ENCODE results near the gene VAPB. TPM values are rescaled to one million over a fixed set of nuclear protein-coding genes. Genes with fewer than 3 reads are reported as not detected.

VAPB gene
- total and polyA plus RNA-seq, 2 of the 4 experiments (the other 2 are of a cell fraction), result 9.1 to 26.0 TPM

DNA sequence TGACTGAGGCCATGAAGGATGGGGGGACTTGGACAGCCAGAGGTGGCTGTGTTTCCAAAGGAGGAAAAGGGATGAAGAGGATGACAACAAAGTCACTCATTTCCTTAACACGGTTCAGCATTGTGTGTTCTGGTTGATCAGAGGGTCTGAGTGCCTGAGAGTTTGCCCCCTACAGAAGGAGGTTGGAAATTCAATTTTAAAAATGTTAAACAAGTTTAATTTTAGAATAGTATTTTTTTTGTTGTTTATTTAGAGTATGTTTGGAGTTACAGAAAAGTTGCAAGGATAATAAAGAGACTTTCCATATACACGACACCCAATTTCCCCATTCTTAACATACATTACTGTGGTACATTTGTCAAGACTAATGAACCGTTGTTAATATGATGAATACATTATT, 10.3 kb upstream of the VAPB start:
- Histone ChIP-seq H3K9ac (ENCODE audit: low read depth, low read length) (no peak overlapping the region), H4K8ac (ENCODE audit: low read depth in 2 of 2, low read length in 2 of 2) (no peak overlapping the region), H2BK15ac (ENCODE audit: low read depth, low read length) (no peak overlapping the region), H3K18ac (ENCODE audit: low read depth, low read length) (no peak overlapping the region), H3K14ac (replicated peaks; ENCODE audit: low read depth, low read length) (no peak overlapping the region), H3K23ac (ENCODE audit: low read depth, low read length) (no peak overlapping the region), H3K4me2 (ENCODE audit: low read depth, low read length) (no peak overlapping the region), H3K27ac (ENCODE audit: insufficient read depth, low read length) (no peak overlapping the region), H2AK5ac (ENCODE audit: low read depth, low read length) (no peak overlapping the region), H3K4me3 (ENCODE audit: insufficient read depth, low read depth, low read length) (no peak overlapping the region), H3K4me1 (ENCODE audit: control insufficient read depth, insufficient read depth, low read length) (no peaks in the 10 kb centered on the region; the same call in 1 of the 2 replicates), H4K5ac (ENCODE audit: low read depth, low read length) (no peak overlapping the region), H2AFZ (replicated peaks; ENCODE audit: low read length, poor library complexity) (no peak overlapping the region), H3K79me1 (ENCODE audit: low read depth in 1 of 2, low read length in 2 of 2) (no peaks in the 10 kb centered on the region), H2BK20ac (ENCODE audit: low read depth, low read length) (no peak overlapping the region), H3K56ac (ENCODE audit: extremely low read depth, insufficient read depth, low read length) (no peak overlapping the region), H2AK9ac (replicated peaks; ENCODE audit: low read depth, low read length, poor library complexity) (no peak overlapping the region), H4K91ac (ENCODE audit: insufficient read depth, low read depth, low read length) (no peak overlapping the region), H3K9me1 (ENCODE audit: insufficient read depth, low read length) (peaks cover 5% of the 10 kb centered on the region; the same call in 1 of the 2 replicates), H3K36me3 (ENCODE audit: control insufficient read depth, insufficient read depth, low read length) (no peaks in the 10 kb centered on the region), H2BK120ac (ENCODE audit: low read depth, low read length) (no peak overlapping the region), H3K4ac (ENCODE audit: low read depth, low read length) (no peak overlapping the region), H3K9me3 (ENCODE audit: control insufficient read depth, insufficient read depth, low read length) (peaks cover 12% of the 10 kb centered on the region), H2BK5ac (ENCODE audit: low read depth, low read length, poor library complexity, severe bottlenecking) (no peak overlapping the region), H4K20me1 (ENCODE audit: insufficient read depth, low read length) (no peaks in the 10 kb centered on the region), H3K27me3 (ENCODE audit: control insufficient read depth, insufficient read depth, low read length) (peaks cover 2% of the 10 kb centered on the region; the same call in 1 of the 2 replicates)
- BruUV-seq (replicated peaks), result no TSS peak
- in situ Hi-C loops (cut with MboI; ENCODE audit: low sequenced_read_pairs), result no loop called here
- intact Hi-C loops (cut with micrococcal nuclease), result loop anchor here (5.0 kb wide), 1 partner anchor 51 kb away; no protein-coding TSS in a partner anchor
- TF ChIP-seq, protein P1, sequence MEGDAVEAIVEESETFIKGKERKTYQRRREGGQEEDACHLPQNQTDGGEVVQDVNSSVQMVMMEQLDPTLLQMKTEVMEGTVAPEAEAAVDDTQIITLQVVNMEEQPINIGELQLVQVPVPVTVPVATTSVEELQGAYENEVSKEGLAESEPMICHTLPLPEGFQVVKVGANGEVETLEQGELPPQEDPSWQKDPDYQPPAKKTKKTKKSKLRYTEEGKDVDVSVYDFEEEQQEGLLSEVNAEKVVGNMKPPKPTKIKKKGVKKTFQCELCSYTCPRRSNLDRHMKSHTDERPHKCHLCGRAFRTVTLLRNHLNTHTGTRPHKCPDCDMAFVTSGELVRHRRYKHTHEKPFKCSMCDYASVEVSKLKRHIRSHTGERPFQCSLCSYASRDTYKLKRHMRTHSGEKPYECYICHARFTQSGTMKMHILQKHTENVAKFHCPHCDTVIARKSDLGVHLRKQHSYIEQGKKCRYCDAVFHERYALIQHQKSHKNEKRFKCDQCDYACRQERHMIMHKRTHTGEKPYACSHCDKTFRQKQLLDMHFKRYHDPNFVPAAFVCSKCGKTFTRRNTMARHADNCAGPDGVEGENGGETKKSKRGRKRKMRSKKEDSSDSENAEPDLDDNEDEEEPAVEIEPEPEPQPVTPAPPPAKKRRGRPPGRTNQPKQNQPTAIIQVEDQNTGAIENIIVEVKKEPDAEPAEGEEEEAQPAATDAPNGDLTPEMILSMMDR (conservative IDR thresholded peaks at IDR 0.05; ENCODE audit: low read depth, low read length), result peak; percentile 15; the same call in 1 of the 2 replicates
- TF ChIP-seq RAD21 (IDR thresholded peaks at IDR 0.05; ENCODE audit: low read length), result no peak
- POLR2A ChIA-PET (ENCODE audit: unreplicated experiment), result no interaction called here
- CTCF ChIA-PET, result no interaction called here
- WGBS, 2 experiments (ENCODE audit: extremely low coverage in 2 of 2, insufficient read length in 1 of 2), result no CpG with 5 or more reads among the region's 3 CpGs
- ATAC-seq (ENCODE audit: low read depth) (no peak), DNase-seq (no peak)
- dilution Hi-C loops (cut with HindIII; ENCODE audit: low sequenced_read_pairs, unreplicated experiment), result no loop called here

All from IMR-90 (cell line).